Stimulated activated naive CD8-positive, alpha-beta T cell treated with anti-CD3 and anti-CD28 coated beads, Interleukin-15, amount 100 ng/mL, for 72 hours (primary cell): ENCODE measurements around the gene IKBIP.

ENCODE experiments used
- ATAC-seq: fragments of 150-1000 bp; cut with Tn5 transposase; 2 replicates; pipeline ENCODE4 v1.10.0; 2021; ENCODE audit warnings: mild to moderate bottlenecking, moderate library complexity
- DNase-seq, 2 donors: peaks; one replicate each; pipeline ENCODE4 v3.0.0; 2021 to 2022
- H3K27ac Mint-ChIP-seq, 2 donors: one replicate each; pipeline ENCODE4 v1.8.0; 2022; ENCODE audit warnings: mild to moderate bottlenecking in 2 of 2, mixed read lengths in 2 of 2, moderate library complexity in 2 of 2
- H3K27me3 Mint-ChIP-seq: one replicate; pipeline ENCODE4 v1.8.0; 2022; ENCODE audit warnings: mixed read lengths
- H3K4me1 Mint-ChIP-seq: one replicate; pipeline ENCODE4 v1.8.0; 2022; ENCODE audit warnings: mild to moderate bottlenecking, mixed read lengths
- H3K4me3 Mint-ChIP-seq, 2 donors: one replicate each; pipeline ENCODE4 v1.8.0; 2022; ENCODE audit warnings: mild to moderate bottlenecking in 2 of 2, mixed read lengths in 2 of 2, moderate library complexity in 1 of 2
- H3K9me3 Mint-ChIP-seq, 2 donors: one replicate each; pipeline ENCODE4 v1.8.0; 2022; ENCODE audit warnings: mixed read lengths in 2 of 2

Gene IKBIP, protein sequence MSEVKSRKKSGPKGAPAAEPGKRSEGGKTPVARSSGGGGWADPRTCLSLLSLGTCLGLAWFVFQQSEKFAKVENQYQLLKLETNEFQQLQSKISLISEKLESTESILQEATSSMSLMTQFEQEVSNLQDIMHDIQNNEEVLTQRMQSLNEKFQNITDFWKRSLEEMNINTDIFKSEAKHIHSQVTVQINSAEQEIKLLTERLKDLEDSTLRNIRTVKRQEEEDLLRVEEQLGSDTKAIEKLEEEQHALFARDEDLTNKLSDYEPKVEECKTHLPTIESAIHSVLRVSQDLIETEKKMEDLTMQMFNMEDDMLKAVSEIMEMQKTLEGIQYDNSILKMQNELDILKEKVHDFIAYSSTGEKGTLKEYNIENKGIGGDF

DNA sequence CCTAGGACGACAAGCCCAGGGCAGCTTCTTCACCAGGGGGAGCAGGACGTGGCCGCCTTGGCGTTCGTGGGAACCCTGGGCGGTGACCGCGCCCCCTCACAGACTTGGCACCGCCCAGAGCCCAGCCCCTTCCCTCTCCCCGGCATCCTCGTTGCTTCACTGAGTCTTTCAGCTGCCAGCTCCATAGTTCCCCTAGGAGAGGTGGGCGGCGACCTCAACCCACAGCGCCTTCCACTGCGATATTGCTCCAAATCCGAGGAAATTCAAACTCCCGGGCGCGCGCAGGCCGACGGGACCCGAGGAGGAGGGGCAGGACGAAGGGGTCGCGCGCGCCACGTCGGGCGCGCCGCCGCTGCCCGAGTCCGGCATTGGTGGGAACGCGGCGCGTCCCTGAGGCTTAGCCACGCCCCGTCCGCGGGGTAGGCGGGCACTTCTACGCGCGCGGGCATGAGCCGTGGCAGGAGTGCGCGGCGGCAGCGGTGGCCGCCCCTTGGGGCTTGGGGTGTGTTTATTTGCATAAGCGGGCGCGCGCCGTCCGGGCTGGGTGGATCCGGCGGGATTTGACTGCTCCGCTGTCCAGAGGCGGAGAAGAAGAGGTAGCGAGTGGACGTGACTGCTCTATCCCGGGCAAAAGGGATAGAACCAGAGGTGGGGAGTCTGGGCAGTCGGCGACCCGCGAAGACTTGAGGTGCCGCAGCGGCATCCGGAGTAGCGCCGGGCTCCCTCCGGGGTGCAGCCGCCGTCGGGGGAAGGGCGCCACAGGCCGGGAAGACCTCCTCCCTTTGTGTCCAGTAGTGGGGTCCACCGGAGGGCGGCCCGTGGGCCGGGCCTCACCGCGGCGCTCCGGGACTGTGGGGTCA is at the start of gene IKBIP, which contains the start of gene APAF1:
Gene IKBIP, minus strand, starts transcription at position 77 of the 860 bp plus-strand sequence. CDS start 87 bp downstream, outside the sequence.
Gene APAF1, plus strand, starts transcription at position 579 of the 860 bp plus-strand sequence. CDS start 3,070 bp downstream, outside the sequence.
- H3K27me3 Mint-ChIP-seq: no peaks in the 10 kb centered on the region
- DNase-seq (peak; percentile 96 to 97), ATAC-seq (peak; percentile 93)
- H3K27ac Mint-ChIP-seq: peak within 1 kb of the TSS; percentile 97 to 98
- H3K4me3 Mint-ChIP-seq: peak within 1 kb of the TSS; percentile 97 to 99
- no peaks in the 10 kb centered on the region for H3K9me3 Mint-ChIP-seq
- peaks cover 32% of the 10 kb centered on the region for H3K4me1 Mint-ChIP-seq

DNA sequence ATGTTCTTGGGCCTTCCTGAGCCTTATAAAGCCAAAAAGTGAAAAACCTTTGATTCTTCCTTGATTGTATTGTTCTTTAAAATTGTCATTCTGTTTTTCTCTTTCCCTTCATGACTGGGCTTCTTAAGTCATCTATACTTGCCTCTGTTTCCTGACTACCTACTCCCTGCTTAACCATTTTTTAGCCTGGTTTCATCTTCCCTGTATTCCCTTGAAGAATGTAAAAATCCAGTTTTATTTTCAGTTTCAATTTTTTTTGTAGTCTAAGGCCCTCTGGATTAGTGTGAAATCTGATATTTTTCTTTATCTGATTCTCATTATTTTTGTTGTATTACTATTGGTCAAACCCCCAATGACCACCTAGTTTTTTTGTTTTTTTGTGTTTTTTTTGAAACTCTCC is 46.8 kb upstream of the IKBIP start:
- Mint-ChIP-seq H3K4me1 (peaks cover 9% of the 10 kb centered on the region), H3K4me3 (no peak overlapping the region), H3K27ac (no peak overlapping the region), H3K27me3 (no peaks in the 10 kb centered on the region), H3K9me3 (no peaks in the 10 kb centered on the region)
- DNase-seq (no peak), ATAC-seq (no peak)

DNA sequence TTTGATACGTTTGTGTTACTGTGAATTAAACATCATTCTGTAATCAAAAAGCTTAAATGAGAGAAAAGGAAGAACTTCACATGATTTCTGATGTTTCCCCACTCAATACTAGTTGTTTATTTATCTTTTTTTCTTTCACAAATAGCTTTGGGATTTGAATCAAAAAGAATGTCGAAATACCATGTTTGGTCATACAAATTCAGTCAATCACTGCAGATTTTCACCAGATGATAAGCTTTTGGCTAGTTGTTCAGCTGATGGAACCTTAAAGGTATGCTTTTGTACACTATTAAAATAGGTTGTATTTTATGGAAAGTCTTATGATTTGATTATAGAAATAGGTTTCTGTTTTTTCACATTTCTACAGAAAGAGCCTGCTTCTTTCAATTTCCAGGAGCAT is 42.0 kb upstream of the IKBIP start:
- ATAC-seq: no peak
- Mint-ChIP-seq H3K9me3 (no peaks in the 10 kb centered on the region), H3K27ac (no peak overlapping the region), H3K27me3 (no peaks in the 10 kb centered on the region), H3K4me3 (no peak overlapping the region), H3K4me1 (peaks cover 5% of the 10 kb centered on the region)
- DNase-seq: no peak

- H3K9me3 Mint-ChIP-seq: no peaks in the 10 kb centered on the region
- no peaks in the 10 kb centered on the region for H3K4me1 Mint-ChIP-seq
- no peak for DNase-seq
- ATAC-seq: no peak
- no peak overlapping the region for H3K4me3 Mint-ChIP-seq
- no peak overlapping the region for H3K27ac Mint-ChIP-seq
- H3K27me3 Mint-ChIP-seq: no peaks in the 10 kb centered on the region
Measured at GRCh38 chr12:98684199-98684598, 39.6 kb upstream of the IKBIP start.

GRCh38 chr12:98679611-98680005 is 35.0 kb upstream of the IKBIP start:
- H3K27ac Mint-ChIP-seq: no peak overlapping the region
- no peaks in the 10 kb centered on the region for H3K9me3 Mint-ChIP-seq
- H3K4me1 Mint-ChIP-seq: no peaks in the 10 kb centered on the region
- DNase-seq (no peak), ATAC-seq (no peak)
- H3K4me3 Mint-ChIP-seq: no peak overlapping the region
- H3K27me3 Mint-ChIP-seq: no peaks in the 10 kb centered on the region

GRCh38 chr12:98678946-98679610 is 34.5 kb upstream of the IKBIP start:
- Mint-ChIP-seq H3K4me1 (no peaks in the 10 kb centered on the region), H3K27ac (no peak overlapping the region), H3K9me3 (no peaks in the 10 kb centered on the region), H3K27me3 (no peaks in the 10 kb centered on the region), H3K4me3 (no peak overlapping the region)
- no peak for ATAC-seq
- DNase-seq: no peak

DNA sequence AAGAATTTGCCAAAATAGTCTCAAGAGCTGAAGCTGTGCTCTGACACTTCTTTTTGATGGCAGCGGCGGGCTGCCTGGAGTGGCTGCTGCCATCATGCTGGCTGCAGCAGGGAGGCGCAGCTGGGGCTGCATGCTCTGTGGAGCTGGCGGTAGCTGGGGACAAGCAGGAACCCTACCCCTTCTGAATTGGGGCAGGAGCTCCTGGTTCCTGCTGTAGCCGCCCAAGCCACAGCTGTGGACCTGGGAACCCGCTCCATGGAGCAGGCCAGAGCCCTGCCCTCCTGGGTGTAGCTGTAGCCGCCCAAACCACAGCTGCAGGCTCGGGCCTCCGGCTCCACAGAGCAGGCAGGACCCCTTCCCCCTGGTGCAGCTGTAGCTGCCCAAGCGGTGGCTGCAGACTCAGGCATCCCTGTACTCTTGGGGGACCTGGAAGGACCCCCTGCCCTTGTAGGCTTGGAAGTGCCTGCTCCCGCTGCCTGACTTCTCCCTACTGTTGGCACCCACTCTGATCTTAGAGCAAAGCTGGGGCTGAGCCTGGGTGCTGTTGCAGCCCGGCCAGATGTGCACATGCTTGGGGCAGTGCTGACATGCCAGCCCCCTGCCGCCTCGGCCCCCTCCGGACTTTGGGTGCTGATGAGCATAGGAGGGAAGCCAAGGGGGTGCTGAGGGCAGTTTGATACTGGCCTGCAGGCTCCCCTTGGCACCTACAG is 33.8 kb upstream of the IKBIP start:
- H3K27ac Mint-ChIP-seq: no peak overlapping the region
- no peaks in the 10 kb centered on the region for H3K9me3 Mint-ChIP-seq
- no peak for ATAC-seq
- DNase-seq: no peak
- H3K27me3 Mint-ChIP-seq: no peaks in the 10 kb centered on the region
- H3K4me3 Mint-ChIP-seq: no peak overlapping the region
- H3K4me1 Mint-ChIP-seq: no peaks in the 10 kb centered on the region

GRCh38 chr12:98674841-98675240 is 30.3 kb upstream of the IKBIP start:
- Mint-ChIP-seq H3K9me3 (no peaks in the 10 kb centered on the region), H3K27me3 (no peaks in the 10 kb centered on the region), H3K27ac (no peak overlapping the region), H3K4me3 (no peak overlapping the region), H3K4me1 (peaks cover 6% of the 10 kb centered on the region)
- no peak for ATAC-seq
- DNase-seq: no peak

DNA sequence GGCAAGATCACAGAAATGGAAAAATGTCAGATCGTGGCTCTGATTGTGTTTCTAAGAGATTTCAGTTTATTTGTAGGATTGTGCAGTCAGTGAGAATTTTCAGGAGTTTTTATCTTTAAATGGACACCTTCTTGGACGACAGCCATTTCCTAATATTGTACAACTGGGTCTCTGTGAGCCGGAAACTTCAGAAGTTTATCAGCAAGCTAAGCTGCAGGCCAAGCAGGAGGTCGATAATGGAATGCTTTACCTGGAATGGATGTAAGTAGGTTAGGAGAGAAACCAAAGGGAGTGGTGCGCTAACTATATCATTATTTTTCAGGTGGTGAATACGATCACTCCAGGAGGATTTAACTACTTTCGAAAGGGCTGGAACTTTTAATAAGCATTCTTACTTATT is 26.9 kb upstream of the IKBIP start:
- no peak overlapping the region for H3K4me3 Mint-ChIP-seq
- H3K27ac Mint-ChIP-seq: no peak overlapping the region
- ATAC-seq (no peak), DNase-seq (no peak)
- no peaks in the 10 kb centered on the region for H3K9me3 Mint-ChIP-seq
- no peaks in the 10 kb centered on the region for H3K27me3 Mint-ChIP-seq
- H3K4me1 Mint-ChIP-seq: peaks cover 9% of the 10 kb centered on the region

DNA sequence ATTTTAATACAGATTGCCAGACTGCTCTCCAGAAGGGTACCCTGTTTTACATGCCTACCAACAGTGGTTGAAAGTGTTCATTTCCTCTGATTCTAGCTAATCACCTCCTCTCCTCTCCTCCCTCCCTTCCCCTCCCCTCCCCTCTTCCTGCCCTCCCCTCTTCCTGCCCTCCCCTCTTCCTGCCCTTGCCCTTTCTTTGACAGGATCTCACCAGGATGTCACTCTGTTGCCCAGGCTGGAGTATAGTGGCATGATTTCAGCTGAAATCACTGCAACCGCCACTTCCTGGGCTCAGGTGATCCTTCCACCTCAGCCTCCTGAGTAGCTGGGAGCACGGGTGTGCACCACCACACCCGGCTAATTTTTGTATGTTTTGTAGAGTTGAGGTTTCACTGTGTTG is 25.2 kb upstream of the IKBIP start:
- no peaks in the 10 kb centered on the region for H3K27me3 Mint-ChIP-seq
- no peaks in the 10 kb centered on the region for H3K9me3 Mint-ChIP-seq
- ATAC-seq (no peak), DNase-seq (no peak)
- H3K4me1 Mint-ChIP-seq: peaks cover 9% of the 10 kb centered on the region
- no peak overlapping the region for H3K27ac Mint-ChIP-seq
- no peak overlapping the region for H3K4me3 Mint-ChIP-seq

- Mint-ChIP-seq H3K27ac (no peak overlapping the region), H3K9me3 (no peaks in the 10 kb centered on the region), H3K4me1 (peaks cover 14% of the 10 kb centered on the region), H3K27me3 (no peaks in the 10 kb centered on the region), H3K4me3 (no peak overlapping the region)
- no peak for DNase-seq
- ATAC-seq: no peak
Measured at GRCh38 chr12:98660521-98660920, 15.9 kb upstream of the IKBIP start.

GRCh38 chr12:98656289-98657101 is 11.9 kb upstream of the IKBIP start:
- Mint-ChIP-seq H3K27me3 (no peaks in the 10 kb centered on the region), H3K27ac (peak overlapping the region in 1 of 2 donors; percentile 59), H3K4me1 (peaks cover 18% of the 10 kb centered on the region), H3K9me3 (no peaks in the 10 kb centered on the region), H3K4me3 (peak overlapping the region; percentile 2 to 32)
- no peak for DNase-seq
- ATAC-seq: peak; percentile 96

DNA sequence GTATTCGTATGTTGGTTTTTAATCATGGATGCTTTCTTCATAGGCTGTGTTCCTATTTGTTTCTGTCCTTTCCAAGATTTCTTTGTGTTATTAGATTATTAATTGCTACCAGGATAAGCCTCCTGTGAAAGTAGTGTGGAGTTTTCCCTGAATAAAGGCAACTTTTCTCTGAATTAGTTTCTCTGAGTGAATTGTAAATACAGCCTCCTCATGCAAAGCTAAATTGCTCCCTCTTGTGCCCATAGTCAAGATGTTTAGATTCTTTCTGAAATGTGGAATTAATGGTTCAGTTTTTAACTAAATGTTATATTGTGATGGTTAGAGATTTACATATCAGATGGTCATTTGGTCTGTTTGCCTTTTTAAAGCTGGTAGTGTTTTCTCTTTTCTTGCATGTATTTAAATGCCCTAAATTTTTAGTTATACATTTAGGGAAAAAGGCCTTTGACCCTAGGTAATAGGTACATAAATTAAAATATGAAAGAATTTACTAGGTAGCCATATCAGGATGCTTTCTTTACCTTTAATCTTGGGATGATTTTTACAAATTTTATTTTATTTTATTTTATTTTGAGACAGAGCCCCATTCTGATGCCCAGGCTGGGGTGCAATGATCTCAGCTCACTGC is 9.4 kb upstream of the IKBIP start:
- peak overlapping the region in 1 of 2 donors; percentile 69 for H3K27ac Mint-ChIP-seq
- H3K4me3 Mint-ChIP-seq: no peak overlapping the region
- peaks cover 18% of the 10 kb centered on the region for H3K4me1 Mint-ChIP-seq
- DNase-seq (no peak), ATAC-seq (no peak)
- H3K27me3 Mint-ChIP-seq: no peaks in the 10 kb centered on the region
- H3K9me3 Mint-ChIP-seq: no peaks in the 10 kb centered on the region

- Mint-ChIP-seq H3K4me1 (peaks cover 13% of the 10 kb centered on the region), H3K9me3 (no peaks in the 10 kb centered on the region), H3K27ac (peak overlapping the region in 1 of 2 donors; percentile 47), H3K27me3 (no peaks in the 10 kb centered on the region), H3K4me3 (no peak overlapping the region)
- ATAC-seq (no peak), DNase-seq (no peak)
Measured at GRCh38 chr12:98651328-98651727, 6.7 kb upstream of the IKBIP start.
